ENCODE data around the gene OR10W1. TPM values are rescaled to one million over a fixed set of nuclear protein-coding genes. Genes with fewer than 3 reads are reported as not detected.
A peak's percentile ranks its signal among the peaks of the same experiment; 100 is the strongest.

The OR10W1 gene
- total RNA-seq, 1 donor from 2014 or later: not detected

DNA sequence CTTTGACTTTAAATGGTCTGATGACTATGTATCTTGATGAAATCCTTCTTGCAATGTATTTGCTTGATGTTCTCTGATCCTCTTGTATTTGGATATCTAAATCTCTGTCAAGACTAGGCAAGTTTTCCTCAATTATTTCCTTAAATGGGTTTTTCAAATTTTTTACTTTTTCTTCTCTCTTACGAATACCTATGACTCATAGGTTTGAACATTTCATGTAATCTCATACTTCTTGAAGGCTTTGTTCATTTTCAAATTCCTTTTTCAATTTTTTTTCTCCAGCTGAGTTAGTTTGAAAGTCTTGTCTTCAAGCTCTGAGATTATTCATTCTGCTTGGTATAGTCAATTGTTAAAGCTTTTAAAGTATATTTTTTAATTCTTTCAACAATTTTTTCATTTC is 13.1 kb downstream of the OR10W1 start:
- H3K27ac Mint-ChIP-seq (ENCODE audit: unreplicated experiment): no peak overlapping the region
- H3K4me1 Mint-ChIP-seq: no peaks in the 10 kb centered on the region
- H3K9me3 Mint-ChIP-seq: peaks cover 16% of the 10 kb centered on the region
- H3K36me3 Mint-ChIP-seq (ENCODE audit: low read depth): no peaks in the 10 kb centered on the region
- no peak for DNase-seq (ENCODE audit: low read depth, low spot score)
- TF ChIP-seq, protein P1, sequence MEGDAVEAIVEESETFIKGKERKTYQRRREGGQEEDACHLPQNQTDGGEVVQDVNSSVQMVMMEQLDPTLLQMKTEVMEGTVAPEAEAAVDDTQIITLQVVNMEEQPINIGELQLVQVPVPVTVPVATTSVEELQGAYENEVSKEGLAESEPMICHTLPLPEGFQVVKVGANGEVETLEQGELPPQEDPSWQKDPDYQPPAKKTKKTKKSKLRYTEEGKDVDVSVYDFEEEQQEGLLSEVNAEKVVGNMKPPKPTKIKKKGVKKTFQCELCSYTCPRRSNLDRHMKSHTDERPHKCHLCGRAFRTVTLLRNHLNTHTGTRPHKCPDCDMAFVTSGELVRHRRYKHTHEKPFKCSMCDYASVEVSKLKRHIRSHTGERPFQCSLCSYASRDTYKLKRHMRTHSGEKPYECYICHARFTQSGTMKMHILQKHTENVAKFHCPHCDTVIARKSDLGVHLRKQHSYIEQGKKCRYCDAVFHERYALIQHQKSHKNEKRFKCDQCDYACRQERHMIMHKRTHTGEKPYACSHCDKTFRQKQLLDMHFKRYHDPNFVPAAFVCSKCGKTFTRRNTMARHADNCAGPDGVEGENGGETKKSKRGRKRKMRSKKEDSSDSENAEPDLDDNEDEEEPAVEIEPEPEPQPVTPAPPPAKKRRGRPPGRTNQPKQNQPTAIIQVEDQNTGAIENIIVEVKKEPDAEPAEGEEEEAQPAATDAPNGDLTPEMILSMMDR (conservative IDR thresholded peaks at IDR 0.05): no peak
- H3K4me3 Mint-ChIP-seq: no peak overlapping the region
- H3K27me3 Mint-ChIP-seq (ENCODE audit: low read depth): peaks cover 3% of the 10 kb centered on the region

DNA sequence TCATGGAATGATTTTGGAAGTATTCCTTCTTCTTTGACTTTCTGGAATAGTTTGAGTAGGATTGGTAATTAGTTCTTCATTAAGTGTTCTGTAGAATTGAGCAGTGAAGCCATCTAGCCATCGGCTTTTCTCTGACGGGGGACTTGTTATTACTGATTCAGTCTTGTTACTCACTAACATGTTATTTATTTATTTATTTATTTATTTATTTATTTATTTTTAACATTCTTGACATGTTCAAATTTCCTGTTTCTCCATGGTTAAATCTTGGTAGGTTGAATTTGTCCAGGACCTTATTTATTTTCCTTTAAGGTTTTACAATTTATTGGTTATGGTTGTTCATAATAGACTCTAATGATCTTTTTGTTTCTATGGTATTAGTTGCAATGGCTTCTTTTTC is 24.1 kb downstream of the OR10W1 start:
- Mint-ChIP-seq H3K4me1 (no peaks in the 10 kb centered on the region), H3K36me3 (ENCODE audit: low read depth) (no peaks in the 10 kb centered on the region), H3K4me3 (no peak overlapping the region), H3K9me3 (peaks cover 21% of the 10 kb centered on the region), H3K27ac (ENCODE audit: unreplicated experiment) (no peak overlapping the region), H3K27me3 (ENCODE audit: low read depth) (no peaks in the 10 kb centered on the region)
- TF ChIP-seq, protein P1 (conservative IDR thresholded peaks at IDR 0.05): no peak
- DNase-seq (ENCODE audit: low read depth, low spot score): no peak

DNA sequence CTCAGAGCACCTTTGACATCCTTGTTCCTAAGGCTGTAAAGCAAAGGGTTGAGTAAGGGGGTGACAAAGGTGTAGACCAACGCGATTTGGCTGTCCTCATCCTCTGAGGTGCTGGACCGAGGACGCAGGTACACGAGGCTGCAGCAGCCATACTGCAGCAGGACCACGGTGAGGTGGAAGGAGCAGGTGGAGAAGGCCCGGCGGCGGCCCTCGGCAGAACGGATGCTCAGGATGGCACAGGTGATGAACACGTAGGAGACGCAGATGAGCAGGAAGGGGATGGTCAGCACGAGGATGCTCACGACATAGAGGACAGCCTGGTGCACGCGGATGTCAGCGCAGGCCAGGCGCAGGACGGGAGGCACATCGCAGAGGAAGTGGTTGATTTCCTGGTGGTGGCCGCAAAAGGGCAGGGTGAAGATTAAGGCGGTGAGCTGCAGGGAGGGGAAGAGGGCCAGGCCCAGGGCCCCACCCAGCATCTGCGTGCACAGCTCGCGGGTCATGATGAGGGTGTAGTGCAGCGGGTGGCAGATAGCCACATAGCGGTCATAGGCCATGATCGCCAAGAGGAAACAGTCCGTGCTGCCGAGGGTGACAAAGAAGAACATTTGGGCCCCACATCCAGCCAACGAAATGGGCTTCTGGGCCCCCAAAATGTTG is 40.0 kb downstream of the OR10W1 start:
- Mint-ChIP-seq H3K36me3 (ENCODE audit: low read depth) (no peaks in the 10 kb centered on the region), H3K4me3 (no peak overlapping the region), H3K27ac (ENCODE audit: unreplicated experiment) (peak overlapping the region; percentile 31), H3K4me1 (no peaks in the 10 kb centered on the region), H3K9me3 (peaks cover 4% of the 10 kb centered on the region), H3K27me3 (ENCODE audit: low read depth) (peaks cover 3% of the 10 kb centered on the region)
- DNase-seq (ENCODE audit: low read depth, low spot score): no peak
- TF ChIP-seq, protein P1 (conservative IDR thresholded peaks at IDR 0.05): no peak

DNA sequence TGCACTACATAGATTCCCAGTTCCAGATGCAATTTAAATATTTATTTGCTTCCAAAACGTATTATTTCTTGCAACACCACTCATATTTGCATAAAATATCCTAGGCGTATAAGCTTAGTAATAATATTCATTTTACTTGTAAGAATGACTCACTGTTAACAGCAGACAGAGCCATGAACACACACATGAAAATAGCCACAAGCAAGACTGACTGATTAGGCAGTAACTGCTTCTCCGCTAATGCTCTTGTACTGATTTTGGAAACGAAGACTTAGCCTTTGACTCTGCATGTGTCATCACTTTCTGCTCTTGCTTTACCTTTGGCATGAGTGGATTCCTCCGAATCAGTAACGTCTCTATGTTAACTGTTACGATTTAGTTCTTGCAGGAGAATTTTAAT is 45.3 kb downstream of the OR10W1 start:
- Mint-ChIP-seq H3K36me3 (ENCODE audit: low read depth) (no peaks in the 10 kb centered on the region), H3K9me3 (peaks cover 2% of the 10 kb centered on the region), H3K4me3 (no peak overlapping the region), H3K27me3 (ENCODE audit: low read depth) (peaks cover 5% of the 10 kb centered on the region), H3K4me1 (no peaks in the 10 kb centered on the region), H3K27ac (ENCODE audit: unreplicated experiment) (no peak overlapping the region)
- TF ChIP-seq, protein P1 (conservative IDR thresholded peaks at IDR 0.05): no peak
- no peak for DNase-seq (ENCODE audit: low read depth, low spot score)

Other genes starting within 250 kb of the OR10W1 start
- gene OR9Q1, start 244.4 kb downstream of the OR10W1 start, total RNA-seq: not detected in 2 replicates
- not detected in 2 replicates for gene OR6Q1, start 237.3 kb downstream of the OR10W1 start, total RNA-seq
- not detected in 2 replicates for gene OR9I1, start 142.7 kb downstream of the OR10W1 start, total RNA-seq
- not detected in 2 replicates for gene OR9Q2, start 79.2 kb downstream of the OR10W1 start, total RNA-seq
- gene OR1S2, start 64.1 kb downstream of the OR10W1 start, total RNA-seq: not detected in 2 replicates
- gene OR1S1, start 55.5 kb downstream of the OR10W1 start, total RNA-seq: not detected in 2 replicates
- not detected in 2 replicates for gene OR10Q1, start 39.3 kb downstream of the OR10W1 start, total RNA-seq
- gene OR5B17, start 90.8 kb upstream of the OR10W1 start, total RNA-seq: not detected in 2 replicates
- not detected in 2 replicates for gene OR5B3, start 138.6 kb upstream of the OR10W1 start, total RNA-seq
- gene OR5B2, start 159.9 kb upstream of the OR10W1 start, total RNA-seq: not detected in 2 replicates
- gene OR5B12, start 174.0 kb upstream of the OR10W1 start, total RNA-seq: not detected in 2 replicates
- gene OR5B21, start 239.8 kb upstream of the OR10W1 start, total RNA-seq: not detected in 2 replicates

All from neural crest cell (in vitro differentiated cells).